HFF-Myc (cell line): Measurements from ENCODE around the gene TBC1D7.

ENCODE experiments used
- DNase-seq: peaks from one replicate; pipeline ENCODE4 v3.0.0-alpha.2; 2011; ENCODE audit warnings: low read depth; ENCODE audit errors: extremely low read depth
- H3K4me3 ChIP-seq: replicated peaks from 2 replicates; pipeline ENCODE4 v1.5.1; 2011; ENCODE audit warnings: low read depth, mild to moderate bottlenecking, control low read depth, low read length
- CTCF ChIP-seq: IDR thresholded peaks from 2 replicates; pipeline ENCODE4 v1.5.1; 2012; ENCODE audit warnings: mild to moderate bottlenecking, low read depth, low read length, control low read depth; ENCODE audit errors: missing control alignments

TBC1D7 gene

GRCh38 chr6:13302751-13303667 is 25.3 kb downstream of the TBC1D7 start:
- no peak overlapping the region for H3K4me3 ChIP-seq
- no peak for TF ChIP-seq CTCF
- DNase-seq = peak; percentile 92

GRCh38 chr6:13302291-13302690 is 26.0 kb downstream of the TBC1D7 start:
- no peak overlapping the region for H3K4me3 ChIP-seq
- TF ChIP-seq CTCF = no peak
- DNase-seq = no peak

GRCh38 chr6:13300643-13301590 is 27.4 kb downstream of the TBC1D7 start:
- TF ChIP-seq CTCF = no peak
- no peak for DNase-seq
- no peak overlapping the region for H3K4me3 ChIP-seq

- H3K4me3 ChIP-seq = no peak overlapping the region
Measured at GRCh38 chr6:13299918-13300317, 28.4 kb downstream of the TBC1D7 start.

GRCh38 chr6:13299403-13299821 is 28.9 kb downstream of the TBC1D7 start:
- no peak overlapping the region for H3K4me3 ChIP-seq
- TF ChIP-seq CTCF = no peak
- DNase-seq = no peak

More at GRCh38 chr6:13299918-13300317, 28.4 kb downstream of the TBC1D7 start:
- no peak for DNase-seq
- TF ChIP-seq CTCF = no peak

GRCh38 chr6:13298446-13298845 is 29.9 kb downstream of the TBC1D7 start:
- no peak for TF ChIP-seq CTCF
- no peak overlapping the region for H3K4me3 ChIP-seq
- DNase-seq = no peak
